H1 (cell line): ENCODE results near the gene DGKZ. TPM values are rescaled to one million over a fixed set of nuclear protein-coding genes. Genes with fewer than 3 reads are reported as not detected.

ENCODE experiments used
- CTCF ChIA-PET: fragments of 300-600 bp; sonication (Branson Sonifier 250); formaldehyde crosslinking; loops from one replicate; lab custom pipeline; 2021; ENCODE audit not compliant: partially characterized antibody; lab: Charles Lee
- POLR2A ChIA-PET: fragments of 300-600 bp; sonication (Branson Sonifier 250); formaldehyde crosslinking; loops from one replicate; lab custom pipeline; 2021; ENCODE audit warnings: inconsistent platforms; ENCODE audit not compliant: partially characterized antibody; lab: Charles Lee
- DNase-seq, 2 experiments: peaks; one replicate each; pipeline versions ENCODE4 v3.0.0 to v3.0.0-alpha.2; 2010 to 2022; ENCODE audit warnings: low spot score in 2 of 2, low read depth in 1 of 2, mixed read lengths in 1 of 2
- FAIRE-seq: peaks from 2 replicates; lab custom pipeline; 2011; peaks lifted over from hg19 to GRCh38; lab: Jason Lieb, UNC
- H2AFZ ChIP-seq: 2 replicates; pipeline ENCODE4 v1.8.1; 2012; ENCODE audit warnings: low read length, inconsistent platforms
- H2AK5ac ChIP-seq: 2 replicates; pipeline ENCODE4 v1.6.1; 2013; ENCODE audit warnings: low read depth, low read length
- H2BK120ac ChIP-seq: replicated peaks from 2 replicates; pipeline ENCODE3; 2013; ENCODE audit warnings: low read depth, low read length, inconsistent platforms
- H2BK12ac ChIP-seq: 2 replicates; pipeline ENCODE4 v1.6.1; 2013; ENCODE audit warnings: low read depth, low read length
- H2BK15ac ChIP-seq: 2 replicates; pipeline ENCODE4 v1.6.1; 2013; ENCODE audit warnings: low read length
- H2BK20ac ChIP-seq: 2 replicates; pipeline ENCODE4 v1.6.1; 2013; ENCODE audit warnings: low read length
- H2BK5ac ChIP-seq: 2 replicates; pipeline ENCODE4 v1.6.1; 2013; ENCODE audit warnings: low read depth, low read length
- H3K14ac ChIP-seq: 2 replicates; pipeline ENCODE4 v1.6.1; 2013; ENCODE audit warnings: inconsistent platforms; ENCODE audit not compliant: insufficient read length
- H3K18ac ChIP-seq: 2 replicates; pipeline ENCODE4 v1.6.1; 2013; ENCODE audit warnings: low read length; ENCODE audit errors: extremely low read depth
- H3K23ac ChIP-seq: 2 replicates; pipeline ENCODE4 v1.6.1; 2013; ENCODE audit warnings: inconsistent platforms; ENCODE audit not compliant: insufficient read length
- H3K23me2 ChIP-seq: 2 replicates; pipeline ENCODE4 v1.6.1; 2013; ENCODE audit warnings: low read depth, low read length
- H3K27ac ChIP-seq: 2 replicates; pipeline ENCODE4 v1.6.1; 2011; ENCODE audit warnings: low read depth, low read length, inconsistent platforms
- H3K27me3 ChIP-seq, 4 experiments: replicated peaks in 1 of 4; 1 replicate in 1 of 4; 2 replicates in 3 of 4; pipeline versions ENCODE4 v1.6.1 to v1.8.1; 2011 to 2013; ENCODE audit warnings: low read length in 3 of 4, mild to moderate bottlenecking in 3 of 4, inconsistent platforms in 2 of 4, mixed read lengths in 2 of 4, moderate library complexity in 1 of 4; ENCODE audit not compliant: control insufficient read depth in 3 of 4, insufficient read depth in 3 of 4; ENCODE audit errors: extremely low read depth in 1 of 4
- H3K36me3 ChIP-seq, 4 experiments: 2 replicates each; pipeline versions ENCODE4 v1.6.1 to v1.8.1; 2011 to 2013; ENCODE audit warnings: mild to moderate bottlenecking in 4 of 4, low read length in 3 of 4, moderate library complexity in 2 of 4, control low read depth in 1 of 4, inconsistent platforms in 1 of 4; ENCODE audit not compliant: insufficient read depth in 4 of 4, control insufficient read depth in 2 of 4
- H3K4ac ChIP-seq: replicated peaks from 2 replicates; pipeline ENCODE3; 2013; ENCODE audit warnings: low read length, low read depth, mixed read lengths, inconsistent platforms; ENCODE audit not compliant: insufficient read length
- H3K4me1 ChIP-seq, 4 experiments: replicated peaks in 1 of 4; 1 replicate in 1 of 4; 2 replicates in 3 of 4; pipeline versions ENCODE4 v1.6.1 to v1.8.1; 2011 to 2013; ENCODE audit warnings: low read length in 3 of 4, inconsistent platforms in 2 of 4, mixed read lengths in 1 of 4; ENCODE audit not compliant: insufficient read depth in 4 of 4, control insufficient read depth in 3 of 4
- H3K4me2 ChIP-seq, 2 experiments: 2 replicates each; pipeline versions ENCODE4 v1.6.1 to v1.8.1; 2011 to 2013; ENCODE audit warnings: low read depth in 2 of 2, low read length in 2 of 2, control low read depth in 1 of 2, inconsistent platforms in 1 of 2, mild to moderate bottlenecking in 1 of 2; ENCODE audit not compliant: insufficient read depth in 1 of 2
- H3K4me3 ChIP-seq, 4 experiments: fragments of 200-600, 300-600 bp in 1 of 4; sonication (generic), shearing (Covaris generic), sonication (Bioruptor Twin) in 1 of 4; 2 replicates each; pipeline versions ENCODE4 v1.5.1 to v1.8.1; 2011 to 2016; ENCODE audit warnings: low read length in 4 of 4, low read depth in 3 of 4, control low read depth in 2 of 4, inconsistent platforms in 2 of 4, mild to moderate bottlenecking in 2 of 4, mixed read lengths in 1 of 4, moderate library complexity in 1 of 4; ENCODE audit not compliant: insufficient read depth in 2 of 4; ENCODE audit errors: extremely low read depth in 1 of 4
- H3K56ac ChIP-seq: replicated peaks from 2 replicates; pipeline ENCODE3; 2013; ENCODE audit warnings: low read depth, mild to moderate bottlenecking, mixed read lengths, low read length, inconsistent platforms; ENCODE audit not compliant: insufficient read length
- H3K79me1 ChIP-seq: 2 replicates; pipeline ENCODE4 v1.6.1; 2013; ENCODE audit warnings: low read depth, low read length, control low read depth
- H3K79me2 ChIP-seq, 2 experiments: 2 replicates each; pipeline versions ENCODE4 v1.6.1 to v1.8.1; 2012 to 2013; ENCODE audit warnings: low read length in 2 of 2, mild to moderate bottlenecking in 2 of 2, inconsistent platforms in 1 of 2; ENCODE audit not compliant: insufficient read depth in 2 of 2, control insufficient read depth in 1 of 2
- H3K9ac ChIP-seq, 4 experiments: replicated peaks in 1 of 4; 1 replicate in 1 of 4; 2 replicates in 3 of 4; pipeline versions ENCODE4 v1.6.1 to v1.8.1; 2011 to 2013; ENCODE audit warnings: low read depth in 3 of 4, low read length in 3 of 4, control low read depth in 2 of 4, mild to moderate bottlenecking in 2 of 4, moderate library complexity in 2 of 4, inconsistent platforms in 1 of 4; ENCODE audit errors: extremely low read depth in 1 of 4
- H3K9me3 ChIP-seq, 2 experiments: 2 replicates each; pipeline versions ENCODE4 v1.6.1 to v1.8.1; 2012 to 2013; ENCODE audit warnings: mild to moderate bottlenecking in 2 of 2, moderate library complexity in 2 of 2, control low read depth in 1 of 2, inconsistent platforms in 1 of 2, low read depth in 1 of 2, low read length in 1 of 2, mixed read lengths in 1 of 2; ENCODE audit not compliant: insufficient read depth in 2 of 2
- H4K20me1 ChIP-seq, 2 experiments: replicated peaks in 1 of 2; 2 replicates each; pipeline versions ENCODE3 to v1.8.1; 2011 to 2013; ENCODE audit warnings: inconsistent platforms in 2 of 2, low read length in 2 of 2, mild to moderate bottlenecking in 1 of 2; ENCODE audit not compliant: insufficient read depth in 2 of 2, control insufficient read depth in 1 of 2
- H4K5ac ChIP-seq: 2 replicates; pipeline ENCODE4 v1.6.1; 2013; ENCODE audit warnings: low read length, low read depth, mixed read lengths, inconsistent platforms; ENCODE audit not compliant: insufficient read length
- H4K8ac ChIP-seq: 2 replicates; pipeline ENCODE4 v1.8.0; 2013; ENCODE audit warnings: mild to moderate bottlenecking, moderate library complexity, low read length, inconsistent platforms; ENCODE audit not compliant: insufficient read depth; ENCODE audit errors: extremely low read depth
- H4K91ac ChIP-seq: replicated peaks from 2 replicates; pipeline ENCODE3; 2013; ENCODE audit warnings: low read length, mixed read lengths, inconsistent platforms; ENCODE audit not compliant: insufficient read length
- BCL11A ChIP-seq, 2 experiments: IDR thresholded peaks; one replicate each; pipeline ENCODE4 v1.6.1; 2011; ENCODE audit warnings: low read depth in 2 of 2, low read length in 2 of 2, mild to moderate bottlenecking in 2 of 2
- CHD1 ChIP-seq: IDR thresholded peaks from 2 replicates; pipeline ENCODE4 v1.6.1; 2012; ENCODE audit warnings: low read depth, low read length, improper control_type of control experiment
- CHD2 ChIP-seq: IDR thresholded peaks from 2 replicates; pipeline ENCODE4 v1.6.1; 2012; ENCODE audit warnings: low read length, improper control_type of control experiment
- CREB1 ChIP-seq: IDR thresholded peaks from 2 replicates; pipeline ENCODE4 v1.6.1; 2012; ENCODE audit warnings: inconsistent platforms
- CTBP2 ChIP-seq: IDR thresholded peaks from 2 replicates; pipeline ENCODE4 v1.7.0; 2011; ENCODE audit warnings: borderline replicate concordance, mild to moderate bottlenecking, moderate library complexity, mixed read lengths, low read length; ENCODE audit not compliant: insufficient read depth, insufficient read length
- EGR1 ChIP-seq: IDR thresholded peaks from 2 replicates; pipeline ENCODE4 v1.6.1; 2011; ENCODE audit warnings: low read depth, low read length, borderline replicate concordance
- KDM1A ChIP-seq: fragments of 200-600, 300-600 bp; sonication (generic); IDR thresholded peaks from 2 replicates; pipeline ENCODE4 v1.7.1; 2016; ENCODE audit warnings: mild to moderate bottlenecking, low read length, borderline replicate concordance
- MAFK ChIP-seq: IDR thresholded peaks from 2 replicates; pipeline ENCODE4 v1.6.1; 2012; ENCODE audit warnings: low read depth, mild to moderate bottlenecking, improper control_type of control experiment, low read length
- RAD21 ChIP-seq, 2 experiments: IDR thresholded peaks in 1 of 2; conservative IDR thresholded peaks in 1 of 2; 2 replicates each; pipeline ENCODE4 v1.6.1; 2011; ENCODE audit warnings: low read depth in 2 of 2, low read length in 2 of 2, improper control_type of control experiment in 1 of 2, inconsistent platforms in 1 of 2, mild to moderate bottlenecking in 1 of 2, moderate library complexity in 1 of 2
- RBBP5 ChIP-seq: IDR thresholded peaks from 2 replicates; pipeline ENCODE4 v1.7.1; 2012; ENCODE audit warnings: low read depth, mild to moderate bottlenecking, inconsistent platforms, low read length, moderate library complexity, borderline replicate concordance
- RXRA ChIP-seq: IDR thresholded peaks from 2 replicates; pipeline ENCODE4 v1.6.1; 2011; ENCODE audit warnings: low read depth, mild to moderate bottlenecking, low read length, moderate library complexity; ENCODE audit not compliant: insufficient read depth
- SAP30 ChIP-seq: fragments of 300-600 bp; sonication (generic); IDR thresholded peaks from 2 replicates; pipeline ENCODE4 v1.7.1; 2012; ENCODE audit warnings: low read length, moderate library complexity, mild to moderate bottlenecking, inconsistent platforms; ENCODE audit not compliant: insufficient read depth, insufficient replicate concordance
- SIN3A ChIP-seq, 2 experiments: IDR thresholded peaks in 1 of 2; conservative IDR thresholded peaks in 1 of 2; 2 replicates each; pipeline ENCODE4 v1.6.1; 2011 to 2012; ENCODE audit warnings: low read length in 2 of 2, improper control_type of control experiment in 1 of 2, low read depth in 1 of 2, mild to moderate bottlenecking in 1 of 2
- SUZ12 ChIP-seq: fragments of 200-600 bp; sonication (generic); IDR thresholded peaks from 2 replicates; pipeline ENCODE4 v1.6.1; 2012; ENCODE audit warnings: mild to moderate bottlenecking, inconsistent platforms, low read length, moderate library complexity, mixed read lengths
- WGBS, 2 experiments: shearing (Covaris generic) in 1 of 2; methylation state at CpG; one replicate each; pipeline versions ENCODE4 v1.1.6 to v1.1.7; 2013 to 2015; ENCODE audit warnings: low lambda C conversion rate in 2 of 2, mixed read lengths in 2 of 2, inconsistent platforms in 1 of 2, low coverage in 1 of 2, missing lambda C conversion rate in 1 of 2; ENCODE audit not compliant: insufficient replicate concordance in 2 of 2, insufficient coverage in 1 of 2, insufficient read length in 1 of 2; ENCODE audit errors: extremely low coverage in 1 of 2, missing lambda C conversion rate in 1 of 2; 5-methylcytosine and 5-hydroxymethylcytosine counted together
- polyA plus RNA-seq, 7 experiments: library from polyadenylated mRNA; depleted of rRNA in 3 of 7; stranded (reverse) in 5 of 7; unstranded in 2 of 7; fragments of >200 nt in 5 of 7; fragments of 200-250 nt in 2 of 7; gene quantifications; 1 replicate in 5 of 7; 2 replicates in 1 of 7; 4 replicates in 1 of 7; pipeline versions ENCODE4 v1.2.1 to v1.2.3, GENCODE V29; 2011 to 2013; ENCODE audit warnings: missing spikeins in 2 of 7, mixed read lengths in 2 of 7
- total RNA-seq: library from RNA; stranded (reverse); fragmentation: NEBNext Ultra II Directional; extraction: Animal tissue kit (Norgen Biotek cat#: 25700); gene quantifications from 2 replicates; pipeline ENCODE4 v1.2.1, GENCODE V29; 2021

DGKZ gene
- total and polyA plus RNA-seq, 2 of the 8 experiments (the other 6 are each of a cell fraction or from before 2014, with no cell fraction given) = 84.4 to 184 TPM

DNA sequence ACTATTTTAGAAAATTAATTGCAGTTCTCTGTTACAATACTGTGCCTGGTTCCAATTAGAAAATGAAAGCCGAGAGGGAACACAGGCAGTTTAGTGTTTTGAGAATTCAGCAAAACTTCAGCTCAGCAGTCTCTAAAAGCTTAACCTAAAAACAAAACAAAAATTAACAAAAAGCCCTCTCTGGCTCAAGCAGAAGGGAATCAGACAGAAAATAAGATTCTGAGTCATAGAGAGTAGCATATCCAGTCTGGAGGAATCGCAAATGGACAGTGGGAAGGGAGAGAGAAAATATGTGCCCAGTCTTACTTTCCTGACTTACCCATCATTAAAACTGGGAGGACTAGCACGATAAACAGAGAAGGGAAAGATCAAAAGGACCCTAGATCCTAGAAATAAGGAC lies 82.5 kb downstream of the DGKZ start:
- H3K56ac ChIP-seq = no peak overlapping the region
- H4K5ac ChIP-seq = no peak overlapping the region
- H3K79me2 ChIP-seq = no peaks in the 10 kb centered on the region
- H2BK5ac ChIP-seq = no peak overlapping the region
- H3K4me1 ChIP-seq = peaks cover 0 to 6% (median 1%) of the 10 kb centered on the region in 4 experiments; a peak in 3 of 7 replicates
- no peak overlapping the region for H3K4ac ChIP-seq
- WGBS, 2 experiments = 92% methylated on average over 3 of the region's 3 CpGs; no CpG with 5 or more reads in 1 of the 2 experiments
- H3K27ac ChIP-seq = no peak overlapping the region
- peaks cover 0 to 4% of the 10 kb centered on the region in 2 experiments for H4K20me1 ChIP-seq
- no peak overlapping the region for H3K4me2 ChIP-seq
- no peaks in the 10 kb centered on the region; the same call in 1 of the 2 replicates for H3K79me1 ChIP-seq
- H2BK15ac ChIP-seq = no peak overlapping the region
- H2AK5ac ChIP-seq = no peak overlapping the region
- no peak overlapping the region for H3K18ac ChIP-seq
- no peak overlapping the region for H2AFZ ChIP-seq
- H2BK120ac ChIP-seq = no peak overlapping the region
- ChIA-PET CTCF (interaction anchor here (0.7 to 2.7 kb wide), 5 partner anchors 9 to 60 kb away, joined by 3 to 9 read pairs (median 3); no protein-coding TSS in a partner anchor), POLR2A (no interaction called here)
- no peaks in the 10 kb centered on the region for H3K9me3 ChIP-seq
- FAIRE-seq (no peak), DNase-seq (no peak)
- no peak overlapping the region for H4K91ac ChIP-seq
- H3K23me2 ChIP-seq = no peaks in the 10 kb centered on the region
- no peak for TF ChIP-seq SUZ12
- no peak for TF ChIP-seq SIN3A (conservative IDR thresholded peaks at IDR 0.05 in 1 of 2, IDR thresholded peaks at IDR 0.05 in 1 of 2; ENCODE audit: low read depth in 1 of 2, low read length in 2 of 2)
- no peak for TF ChIP-seq MAFK
- no peak for TF ChIP-seq RBBP5
- no peak for TF ChIP-seq CREB1
- no peak for TF ChIP-seq BCL11A (IDR thresholded peaks at IDR 0.05; ENCODE audit: low read depth in 2 of 2, low read length in 2 of 2)
- no peak for TF ChIP-seq CHD2
- TF ChIP-seq CHD1 = no peak
- no peak for TF ChIP-seq KDM1A
- TF ChIP-seq SAP30 = no peak
- no peak for TF ChIP-seq RXRA
- TF ChIP-seq RAD21 (IDR thresholded peaks at IDR 0.05 in 1 of 2, conservative IDR thresholded peaks at IDR 0.05 in 1 of 2; ENCODE audit: low read depth in 2 of 2, low read length in 2 of 2) = no peak
- no peak for TF ChIP-seq CTBP2
- no peak for TF ChIP-seq EGR1
- H2BK20ac ChIP-seq = no peak overlapping the region
- H3K9ac ChIP-seq = no peak overlapping the region
- H3K14ac ChIP-seq = no peak overlapping the region
- no peak overlapping the region for H3K23ac ChIP-seq
- no peak overlapping the region for H2BK12ac ChIP-seq
- H4K8ac ChIP-seq = no peak overlapping the region; the same call in 1 of the 2 replicates
- no peaks in the 10 kb centered on the region for H3K27me3 ChIP-seq
- peaks cover 0 to 21% (median 6%) of the 10 kb centered on the region in 4 experiments; a peak in 4 of 8 replicates for H3K36me3 ChIP-seq
- H3K4me3 ChIP-seq = no peak overlapping the region
